SK-N-SH (cell line): ENCODE data around the gene SCN11A. TPM values are rescaled to one million over a fixed set of nuclear protein-coding genes. Genes with fewer than 3 reads are reported as not detected.

Experiments
- CTCF ChIA-PET: fragments of 300-600, 350-600 bp; formaldehyde crosslinking; extraction: SDS; loops from one replicate; lab custom pipeline; 2021; lab: Yijun Ruan, JAX
- POLR2A ChIA-PET: fragments of 350-600 bp; sonication (Branson Sonifier 250); formaldehyde crosslinking; extraction: SDS; loops from one replicate; lab custom pipeline; 2020; ENCODE audit warnings: antibody characterized with exemption, inconsistent platforms; lab: Yijun Ruan, JAX
- DNase-seq: peaks from one replicate; pipeline ENCODE4 v3.0.0; 2012
- H2AFZ ChIP-seq: fragments of 200-600 bp; sonication (generic); 2 replicates; pipeline ENCODE4 v1.8.1; 2016; ENCODE audit warnings: antibody characterized with exemption, mild to moderate bottlenecking, low read depth
- H3F3A ChIP-seq: fragments of 200-600 bp; sonication (generic); replicated peaks from 2 replicates; pipeline ENCODE3; 2016; ENCODE audit warnings: antibody characterized with exemption, mild to moderate bottlenecking; ENCODE audit not compliant: insufficient read depth
- H3K27ac ChIP-seq, 2 experiments: fragments of 200-500 bp in 1 of 2; fragments of 200-600 bp in 1 of 2; sonication (Bioruptor generic) in 1 of 2; sonication (generic), shearing (Covaris generic) in 1 of 2; 2 replicates each; pipeline versions ENCODE4 v1.5.1 to v1.6.1; 2014 to 2016; ENCODE audit warnings: low read depth in 2 of 2, inconsistent platforms in 1 of 2, low read length in 1 of 2, mild to moderate bottlenecking in 1 of 2, mixed read lengths in 1 of 2
- H3K27me3 ChIP-seq: fragments of 200-600 bp; sonication (generic), shearing (Covaris generic); 2 replicates; pipeline ENCODE4 v1.6.1; 2016; ENCODE audit warnings: mixed run types; ENCODE audit not compliant: insufficient read depth
- H3K36me3 ChIP-seq, 2 experiments: fragments of 200-500 bp in 1 of 2; fragments of 200-600 bp in 1 of 2; sonication (Bioruptor generic) in 1 of 2; sonication (generic) in 1 of 2; replicated peaks in 1 of 2; 2 replicates each; pipeline versions ENCODE3 to v1.5.1; 2014 to 2016; ENCODE audit warnings: low read length in 1 of 2, mild to moderate bottlenecking in 1 of 2; ENCODE audit not compliant: insufficient read depth in 2 of 2, control insufficient read depth in 1 of 2
- H3K4me1 ChIP-seq, 2 experiments: fragments of 200-500 bp in 1 of 2; fragments of 200-600 bp in 1 of 2; sonication (Bioruptor generic) in 1 of 2; sonication (generic), shearing (Covaris generic) in 1 of 2; 2 replicates each; pipeline versions ENCODE4 v1.5.1 to v1.6.1; 2014 to 2016; ENCODE audit warnings: low read depth in 1 of 2, low read length in 1 of 2, mixed run types in 1 of 2; ENCODE audit not compliant: insufficient read depth in 2 of 2, control insufficient read depth in 1 of 2
- H3K4me2 ChIP-seq: fragments of 200-600 bp; sonication (generic), shearing (Covaris generic); 2 replicates; pipeline ENCODE4 v1.6.1; 2017; ENCODE audit warnings: mixed run types
- H3K4me3 ChIP-seq, 2 experiments: fragments of 200-500 bp in 1 of 2; fragments of 200-600 bp in 1 of 2; sonication (Bioruptor generic) in 1 of 2; sonication (generic), shearing (Covaris generic) in 1 of 2; 2 replicates each; pipeline versions ENCODE4 v1.5.1 to v1.8.1; 2014 to 2016; ENCODE audit warnings: low read depth in 2 of 2, inconsistent platforms in 1 of 2, low read length in 1 of 2, mild to moderate bottlenecking in 1 of 2, mixed read lengths in 1 of 2, moderate library complexity in 1 of 2
- H3K79me2 ChIP-seq: fragments of 200-600 bp; sonication (generic); 2 replicates; pipeline ENCODE4 v1.8.1; 2017; ENCODE audit warnings: mild to moderate bottlenecking; ENCODE audit not compliant: insufficient read depth
- H3K9ac ChIP-seq: fragments of 200-600 bp; sonication (generic); 2 replicates; pipeline ENCODE4 v1.6.1; 2017; ENCODE audit warnings: mixed run types
- H3K9me2 ChIP-seq: fragments of 200-600 bp; sonication (generic); 2 replicates; pipeline ENCODE4 v1.6.1; 2017; ENCODE audit warnings: mixed run types
- H3K9me3 ChIP-seq: fragments of 200-600 bp; sonication (generic); 2 replicates; pipeline ENCODE4 v1.6.1; 2017; ENCODE audit warnings: mixed run types, mild to moderate bottlenecking, moderate library complexity
- H4K20me1 ChIP-seq: fragments of 200-600 bp; sonication (generic); 2 replicates; pipeline ENCODE4 v1.6.1; 2017; ENCODE audit warnings: mild to moderate bottlenecking, mixed run types; ENCODE audit not compliant: insufficient read depth
- CHD2 ChIP-seq: fragments of 150-350 bp; IDR thresholded peaks from 2 replicates; pipeline ENCODE4 v1.6.1; 2018; ENCODE audit warnings: low read length; ENCODE audit not compliant: partially characterized antibody
- ELF1 ChIP-seq: IDR thresholded peaks from 2 replicates; pipeline ENCODE4 v1.4.0; 2012
- EZH2phosphoT487 ChIP-seq: fragments of 200-600 bp; sonication (generic); IDR thresholded peaks from 2 replicates; pipeline ENCODE4 v1.6.1; 2017; ENCODE audit warnings: low read depth, mixed run types, mild to moderate bottlenecking, antibody characterized with exemption, moderate library complexity, borderline replicate concordance
- FOXJ3 ChIP-seq: sonication (generic); formaldehyde crosslinking; IDR thresholded peaks from 2 replicates; pipeline ENCODE4 v1.5.1; 2020; ENCODE audit warnings: mild to moderate bottlenecking, missing genetic modification reagents
- GATA2 ChIP-seq: sonication (generic); formaldehyde crosslinking; IDR thresholded peaks from 2 replicates; pipeline ENCODE4 v1.5.0; 2020; ENCODE audit warnings: mild to moderate bottlenecking, missing genetic modification reagents
- MAX ChIP-seq: IDR thresholded peaks from 2 replicates; pipeline ENCODE4 v1.4.0; 2012; ENCODE audit warnings: low read depth
- MXI1 ChIP-seq: IDR thresholded peaks from 2 replicates; pipeline ENCODE4 v1.6.1; 2012; ENCODE audit warnings: mild to moderate bottlenecking, low read depth, low read length, improper control_type of control experiment
- NFIC ChIP-seq: IDR thresholded peaks from 2 replicates; pipeline ENCODE4 v1.4.0; 2012; ENCODE audit warnings: borderline replicate concordance
- PBX3 ChIP-seq: IDR thresholded peaks from 2 replicates; pipeline ENCODE4; 2012
- RCOR1 ChIP-seq: fragments of 150-350 bp; IDR thresholded peaks from 2 replicates; pipeline ENCODE4 v1.6.1; 2017; ENCODE audit warnings: antibody characterized with exemption, low read length
- REST ChIP-seq: IDR thresholded peaks from 2 replicates; pipeline ENCODE4 v1.6.1; 2012; ENCODE audit warnings: mild to moderate bottlenecking, low read depth, low read length, moderate library complexity
- RXRA ChIP-seq: IDR thresholded peaks from 2 replicates; pipeline ENCODE4 v1.4.0; 2012; ENCODE audit warnings: low read depth, mild to moderate bottlenecking, borderline replicate concordance
- SMC3 ChIP-seq: IDR thresholded peaks from 2 replicates; pipeline ENCODE4 v1.6.1; 2012; ENCODE audit warnings: low read depth, low read length, improper control_type of control experiment
- TEAD4 ChIP-seq: IDR thresholded peaks from 2 replicates; pipeline ENCODE4 v1.4.0; 2012; ENCODE audit warnings: mild to moderate bottlenecking, borderline replicate concordance; ENCODE audit not compliant: insufficient read depth
- USF1 ChIP-seq: IDR thresholded peaks from 2 replicates; pipeline ENCODE4 v1.4.0; 2012; ENCODE audit warnings: low read depth, borderline replicate concordance
- YY1 ChIP-seq: IDR thresholded peaks from 2 replicates; pipeline ENCODE4 v1.4.0; 2012; ENCODE audit warnings: low read depth, mild to moderate bottlenecking
- WGBS: methylation state at CpG from one replicate; pipeline ENCODE4 v1.1.6; 2017; ENCODE audit warnings: low lambda C conversion rate; 5-methylcytosine and 5-hydroxymethylcytosine counted together
- polyA plus RNA-seq, 3 experiments: library from polyadenylated mRNA; depleted of rRNA; stranded (reverse); fragments of >200 nt; gene quantifications; 2 replicates each; pipeline ENCODE4 v1.2.3, GENCODE V29; 2012

Gene SCN11A
- polyA plus RNA-seq, 1 of the 3 experiments (the other 2 are of a cell fraction) = 0.02 TPM

- no peak overlapping the region for H3K27ac ChIP-seq
- H3K9me2 ChIP-seq = no peaks in the 10 kb centered on the region
- no peaks in the 10 kb centered on the region for H3K9me3 ChIP-seq
- no peak for DNase-seq
- no peaks in the 10 kb centered on the region for H3F3A ChIP-seq
- no peaks in the 10 kb centered on the region for H3K79me2 ChIP-seq
- ChIA-PET CTCF (interaction anchor here (2.6 kb wide), 1 partner anchor 197 kb away, joined by 11 read pairs; no protein-coding TSS in a partner anchor), POLR2A (no interaction called here)
- no peak overlapping the region for H3K4me2 ChIP-seq
- no peak for TF ChIP-seq YY1
- TF ChIP-seq SMC3 = no peak
- no peak for TF ChIP-seq TEAD4
- no peak for TF ChIP-seq NFIC
- no peak for TF ChIP-seq PBX3
- no peak for TF ChIP-seq RCOR1
- TF ChIP-seq RXRA = no peak
- TF ChIP-seq MAX = no peak
- TF ChIP-seq FOXJ3 (CRISPR knock-in tag) = no peak
- no peak overlapping the region for H3K4me3 ChIP-seq
- 81% methylated on average over 7 of the region's 7 CpGs for whole genome bisulfite sequencing
- H3K4me1 ChIP-seq = no peaks in the 10 kb centered on the region; a peak in 1 of 4 replicates
- no peak overlapping the region for H3K9ac ChIP-seq
- H3K36me3 ChIP-seq = peaks cover 56 to 88% of the 10 kb centered on the region in 2 experiments
- H4K20me1 ChIP-seq = no peaks in the 10 kb centered on the region
- H2AFZ ChIP-seq = no peak overlapping the region
- H3K27me3 ChIP-seq = no peaks in the 10 kb centered on the region
These were observed 43.3 kb upstream of the SCN11A start for GRCh38 chr3:39094851-39095677.

GRCh38 chr3:39090922-39091321, 39.2 kb upstream of the SCN11A start:
- no peaks in the 10 kb centered on the region for H3F3A ChIP-seq
- no peaks in the 10 kb centered on the region for H3K9me3 ChIP-seq
- H2AFZ ChIP-seq = no peak overlapping the region
- no peak overlapping the region for H3K4me3 ChIP-seq
- no peak overlapping the region for H3K4me2 ChIP-seq
- peaks cover 58 to 82% of the 10 kb centered on the region in 2 experiments for H3K36me3 ChIP-seq
- H3K9ac ChIP-seq = no peak overlapping the region
- ChIA-PET POLR2A (no interaction called here), CTCF (interaction anchor here (2.2 kb wide), 1 partner anchor 197 kb away, joined by 5 read pairs; no protein-coding TSS in a partner anchor)
- DNase-seq = no peak
- no peaks in the 10 kb centered on the region for H3K9me2 ChIP-seq
- TF ChIP-seq GATA2 (CRISPR knock-in tag) (no peak), USF1 (no peak), EZH2phosphoT487 (no peak), TEAD4 (no peak), REST (no peak), CHD2 (no peak), MXI1 (no peak), ELF1 (no peak)
- H3K27me3 ChIP-seq = no peaks in the 10 kb centered on the region
- no peaks in the 10 kb centered on the region for H4K20me1 ChIP-seq
- H3K79me2 ChIP-seq = no peaks in the 10 kb centered on the region
- H3K27ac ChIP-seq = no peak overlapping the region
- WGBS = 93% methylated on average over 2 of the region's 2 CpGs
- H3K4me1 ChIP-seq = no peaks in the 10 kb centered on the region
